Left ventricle myocardium superior (tissue), 1 donor: Measurements from ENCODE around the gene ARID1B. TPM values are rescaled to one million over a fixed set of nuclear protein-coding genes. Genes with fewer than 3 reads are reported as not detected.
A peak's percentile ranks its signal among the peaks of the same experiment; 100 is the strongest.

Experiments
- ATAC-seq: fragments of 200-7000 bp; cut with Tn5 transposase; one replicate; pipeline ENCODE4 v1.9.1; 2020; ENCODE audit warnings: mild to moderate bottlenecking, moderate library complexity
- DNase-seq: peaks from one replicate; pipeline ENCODE4 v3.0.0-alpha.2; 2020
- intact Hi-C: fragments of 100-400 bp; cut with micrococcal nuclease; formaldehyde crosslinking; loops from one replicate; pipeline ENCODE4 v1.11.0; 2022
- total RNA-seq: library from RNA; stranded (reverse); fragmentation: NEBNext Ultra II Directional; extraction: Animal tissue kit (Norgen Biotek cat#: 25700); gene quantifications from one replicate; pipeline ENCODE4 v1.2.1, GENCODE V29; 2021
- donor health status: DM: no; HTN: yes; CAD: no; lungs with severe emphysema.

Gene ARID1B
- total RNA-seq, 1 donor from 2014 or later: 46.6 TPM

DNA sequence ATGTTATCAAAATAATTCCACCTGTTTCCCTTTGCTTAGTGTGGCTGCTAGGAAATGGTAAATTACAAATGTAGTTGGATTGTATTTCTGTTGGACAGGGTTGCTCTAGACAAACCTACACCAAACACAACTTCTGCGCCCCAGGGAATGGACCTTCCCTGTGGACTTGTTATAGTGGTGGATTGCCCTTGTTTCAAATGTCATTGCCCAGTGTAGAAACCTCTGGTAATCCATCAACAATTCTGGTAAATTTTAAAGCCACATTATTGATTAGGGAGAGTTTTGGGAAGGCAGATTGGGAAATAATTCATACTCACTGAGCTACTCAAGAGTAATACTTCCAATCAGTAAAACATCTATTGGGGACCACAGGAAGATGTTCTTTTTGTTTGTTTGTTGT, 239.8 kb downstream of the ARID1B start:
- intact Hi-C loops: loop anchor here (10.0 kb wide), 2 partner anchors 172 to 232 kb away; no protein-coding TSS in a partner anchor
- ATAC-seq (no peak), DNase-seq (no peak)

DNA sequence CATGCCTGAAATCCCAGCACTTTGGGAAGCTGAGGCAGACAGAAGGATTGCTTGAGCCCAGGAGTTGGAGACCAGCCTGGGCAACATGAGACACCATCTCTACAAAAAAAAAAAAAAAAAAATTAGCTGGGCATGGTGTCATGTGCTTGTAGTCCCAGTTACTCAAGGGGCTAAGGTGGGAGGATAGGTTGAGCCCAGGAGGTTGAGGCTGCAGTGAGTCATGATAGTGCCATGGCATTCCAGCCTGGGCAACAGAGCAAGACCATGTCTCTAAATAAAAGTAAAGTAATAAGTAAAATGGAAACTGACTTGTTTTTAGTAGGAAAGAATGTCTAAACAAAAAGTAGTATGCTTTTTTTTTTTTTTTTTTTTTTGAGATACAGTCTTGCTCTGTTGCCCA, 240.7 kb downstream of the ARID1B start:
- intact Hi-C loops: loop anchor here (10.0 kb wide), 2 partner anchors 173 to 233 kb away; no protein-coding TSS in a partner anchor
- DNase-seq (no peak), ATAC-seq (no peak)

DNA sequence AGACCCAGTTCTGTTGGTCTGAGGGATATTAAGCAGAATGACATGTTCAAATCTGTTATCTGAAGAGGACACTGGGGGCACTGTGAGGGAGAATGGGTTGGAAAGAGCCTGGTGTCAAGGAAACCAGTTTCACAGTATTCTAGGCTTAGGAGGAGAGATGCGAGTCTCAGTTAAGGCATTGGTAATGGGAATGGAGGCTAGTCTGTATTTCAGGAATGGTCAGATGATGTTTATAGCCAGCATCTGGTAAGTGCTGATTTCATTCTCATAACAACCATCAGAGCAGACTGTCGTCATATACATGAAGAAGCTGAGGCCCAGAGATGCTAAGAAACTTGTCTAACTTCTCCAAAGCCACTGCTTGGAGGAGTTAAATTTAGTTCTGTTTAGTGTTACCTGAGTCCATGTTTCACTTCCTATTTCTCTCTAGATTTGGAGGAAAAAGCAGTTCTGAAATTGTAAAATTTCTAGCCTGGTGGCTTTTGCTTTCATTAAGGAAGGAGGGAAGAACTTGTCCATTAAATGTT, 242.0 kb downstream of the ARID1B start:
- ATAC-seq: no peak
- intact Hi-C loops: loop anchor here (10.0 kb wide), 2 partner anchors 174 to 234 kb away; no protein-coding TSS in a partner anchor

DNA sequence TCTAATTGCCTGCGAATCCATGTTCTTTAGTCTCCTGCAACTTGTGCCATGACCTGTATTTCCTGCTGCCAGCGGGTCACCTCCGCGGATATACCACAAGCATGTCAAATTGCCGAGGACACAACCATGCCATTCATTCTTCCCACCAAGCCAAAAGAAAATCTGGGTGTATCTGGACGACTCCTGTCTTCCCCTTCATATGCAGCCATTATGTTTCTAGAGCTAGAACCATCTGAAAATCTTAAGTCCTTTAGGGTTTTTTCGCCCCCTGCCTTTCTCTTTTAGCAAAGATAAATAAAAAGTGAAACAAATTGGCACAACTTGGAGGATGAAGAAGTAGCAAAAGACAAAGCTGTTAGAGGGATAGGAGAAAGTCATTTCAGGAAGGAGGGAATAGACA, 242.6 kb downstream of the ARID1B start:
- ATAC-seq (no peak), DNase-seq (no peak)
- intact Hi-C loops: loop anchor here (10.0 kb wide), 2 partner anchors 175 to 235 kb away; no protein-coding TSS in a partner anchor

More for the DNA sequence above, 242.0 kb downstream of the ARID1B start:
- DNase-seq: no peak

DNA sequence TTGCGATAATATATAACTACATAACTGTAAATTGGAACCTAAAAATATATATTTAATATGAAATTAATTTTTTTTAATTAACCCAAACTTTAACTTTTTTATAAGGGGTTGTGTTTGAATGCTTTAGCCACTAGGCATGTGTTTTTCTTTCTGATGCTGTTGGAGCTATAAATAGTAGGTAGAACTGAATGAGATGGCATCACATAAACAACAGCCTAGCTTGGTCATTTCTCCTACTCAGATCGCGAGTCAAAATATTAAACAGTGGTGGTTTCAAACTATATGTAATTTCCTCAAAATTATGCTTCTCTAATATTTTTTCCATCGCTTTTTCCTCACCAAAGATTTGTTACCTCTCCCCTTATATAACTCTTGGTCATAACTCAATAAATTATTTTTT, 243.2 kb downstream of the ARID1B start:
- ATAC-seq: no peak
- DNase-seq: no peak
- intact Hi-C loops: no loop called here

DNA sequence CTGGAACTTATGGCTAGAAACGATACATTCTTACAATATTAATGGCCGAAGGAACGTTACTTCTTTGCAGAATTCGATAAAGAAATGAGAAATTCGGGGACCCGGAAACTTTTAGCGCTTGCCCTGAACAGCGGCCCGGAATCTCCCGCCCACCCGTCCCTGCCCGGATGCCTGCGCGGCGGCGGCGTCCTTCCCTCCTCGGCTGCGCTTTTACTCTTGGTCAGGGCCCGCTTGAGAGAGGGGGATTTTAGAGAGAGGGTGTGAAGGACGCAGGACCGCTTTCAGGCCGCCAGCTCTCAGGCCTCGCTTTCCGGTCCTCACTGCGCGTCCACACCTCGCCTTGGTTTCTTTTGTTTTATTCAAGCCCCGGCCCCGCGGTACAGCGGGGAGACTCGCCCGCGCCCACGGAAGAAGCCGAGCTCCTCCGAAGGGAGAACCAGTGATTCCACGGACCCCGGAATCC, 243.7 kb downstream of the ARID1B start:
- DNase-seq: peak; percentile 77
- intact Hi-C loops: no loop called here
- ATAC-seq: peak; percentile 50

DNA sequence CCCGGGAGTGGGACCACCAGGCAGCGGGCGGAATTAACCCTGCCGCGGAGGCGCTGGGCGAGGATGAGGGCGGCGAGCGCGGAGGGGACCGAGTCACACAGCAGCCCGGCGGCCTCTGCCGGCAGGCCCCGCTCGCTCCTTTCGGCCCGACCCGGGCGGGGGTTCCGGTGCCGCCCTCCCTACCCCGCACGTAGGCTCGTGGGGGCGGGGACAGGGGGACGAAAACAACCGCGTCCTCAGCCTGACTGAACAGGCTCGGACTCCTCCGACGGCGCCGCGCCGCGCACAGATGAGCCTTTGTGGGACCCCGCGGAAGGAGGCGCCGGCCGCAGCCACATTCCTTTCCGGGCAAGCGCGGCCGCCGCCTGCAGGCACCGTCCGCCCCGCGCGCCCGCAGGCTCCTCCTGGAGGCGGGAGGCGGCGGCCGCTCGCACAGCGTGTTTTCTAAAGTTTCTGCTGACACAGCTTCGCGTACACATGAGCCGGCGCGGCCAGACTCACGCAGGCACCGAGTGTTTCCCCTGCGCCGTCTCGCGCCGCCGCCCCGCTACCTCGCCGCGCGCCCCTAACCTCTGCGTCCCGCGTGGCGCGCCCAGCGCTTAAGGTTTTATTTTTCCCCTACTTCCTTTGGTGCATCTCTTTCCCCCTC, 244.3 kb downstream of the ARID1B start:
- peak; percentile 96 for DNase-seq
- ATAC-seq: peak; percentile 94
- intact Hi-C loops: no loop called here

DNA sequence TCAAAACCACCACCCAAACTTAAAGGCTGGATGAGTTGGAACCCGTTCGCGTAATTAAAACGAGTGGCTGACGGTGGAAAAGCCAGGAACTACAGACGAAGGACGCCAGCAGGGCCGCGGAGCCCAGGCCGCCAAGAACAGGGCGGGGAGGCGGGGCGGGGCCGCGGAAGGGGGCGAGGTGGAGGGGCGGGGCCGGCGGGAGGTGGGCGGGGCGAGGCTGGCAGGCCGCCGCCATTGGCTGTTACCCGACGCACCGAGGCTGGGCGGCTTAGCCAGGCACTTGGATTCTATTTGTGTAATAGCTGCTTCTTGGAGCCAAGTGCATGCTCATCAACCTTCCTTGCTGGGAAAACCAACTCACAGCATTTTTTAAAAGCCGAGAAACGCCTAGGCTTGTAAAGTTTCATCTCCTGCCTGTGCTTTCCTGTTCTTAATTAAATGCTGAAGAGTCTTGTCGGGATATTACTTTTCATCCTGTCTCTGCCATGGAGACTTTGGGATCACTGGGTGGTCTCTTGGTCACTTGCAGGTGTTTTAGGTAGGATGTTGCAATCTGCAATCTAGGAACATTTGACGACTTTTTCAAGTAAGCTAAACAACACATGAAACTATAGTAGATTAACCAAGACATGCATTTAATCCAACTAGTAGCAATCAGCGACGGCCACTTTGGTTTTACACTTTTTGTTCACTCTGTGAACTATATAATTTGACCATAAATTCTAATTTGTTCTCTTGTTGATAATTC, 245.0 kb downstream of the ARID1B start:
- DNase-seq (peak; percentile 94), ATAC-seq (peak; percentile 91)
- intact Hi-C loops: no loop called here

DNA sequence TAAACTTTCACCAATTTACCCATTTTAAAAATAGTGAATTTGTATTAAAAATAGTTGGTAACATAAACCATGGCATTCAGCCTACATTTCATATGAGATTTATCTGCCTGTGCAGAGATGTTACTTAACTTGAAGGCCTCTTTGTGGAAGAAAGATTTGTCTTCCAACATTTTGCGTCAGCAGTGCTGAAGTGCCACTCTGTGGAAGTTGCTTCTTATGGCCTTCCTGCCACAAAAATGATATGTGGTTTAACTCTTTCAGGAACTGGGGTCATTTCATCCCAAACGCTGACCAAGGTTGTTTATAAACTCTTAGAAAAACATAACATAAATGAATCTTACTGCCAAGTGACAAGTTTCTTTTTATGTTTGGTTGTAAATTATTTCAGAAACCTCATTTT, 246.8 kb downstream of the ARID1B start:
- DNase-seq: no peak
- intact Hi-C loops: no loop called here
- ATAC-seq: no peak

DNA sequence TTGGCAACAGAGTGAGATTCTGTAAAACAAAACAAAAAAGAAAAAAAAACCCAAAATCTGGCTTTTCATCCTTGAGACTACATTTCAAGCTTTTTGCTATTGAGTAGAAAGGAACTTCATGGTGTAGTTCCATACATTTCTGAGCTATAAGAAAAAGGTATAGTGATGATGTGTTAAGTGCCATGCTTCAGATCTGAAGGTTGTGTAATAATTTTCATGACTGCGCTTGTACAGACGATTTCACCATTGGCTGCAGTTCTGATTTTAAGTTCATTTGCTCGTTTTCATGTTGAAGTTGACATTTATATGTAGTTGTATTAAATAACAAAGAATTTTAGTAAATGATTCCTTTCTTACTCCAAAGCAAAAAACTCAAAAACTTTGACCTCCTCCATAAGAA, 247.6 kb downstream of the ARID1B start:
- ATAC-seq: no peak
- no peak for DNase-seq
- intact Hi-C loops: no loop called here

DNA sequence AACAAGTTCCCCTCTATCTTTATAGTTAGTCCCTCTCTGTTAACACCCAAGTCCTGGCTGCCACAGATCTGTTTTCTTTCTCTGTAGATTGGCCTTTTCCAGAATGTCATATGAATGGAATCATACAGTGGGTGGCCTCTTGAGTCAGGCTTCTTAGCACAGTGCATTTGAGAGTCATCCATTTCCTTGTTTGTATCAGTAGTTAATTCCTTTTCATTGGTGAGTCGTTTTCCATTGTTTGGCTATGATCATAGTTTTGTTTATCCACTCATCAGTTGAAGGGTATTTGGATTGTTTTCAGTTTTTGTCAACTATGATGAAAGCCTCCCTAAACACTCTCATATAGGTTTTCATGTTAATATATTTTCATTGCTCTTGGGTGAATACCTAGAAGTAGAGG, 248.3 kb downstream of the ARID1B start:
- DNase-seq (no peak), ATAC-seq (no peak)
- intact Hi-C loops: no loop called here

DNA sequence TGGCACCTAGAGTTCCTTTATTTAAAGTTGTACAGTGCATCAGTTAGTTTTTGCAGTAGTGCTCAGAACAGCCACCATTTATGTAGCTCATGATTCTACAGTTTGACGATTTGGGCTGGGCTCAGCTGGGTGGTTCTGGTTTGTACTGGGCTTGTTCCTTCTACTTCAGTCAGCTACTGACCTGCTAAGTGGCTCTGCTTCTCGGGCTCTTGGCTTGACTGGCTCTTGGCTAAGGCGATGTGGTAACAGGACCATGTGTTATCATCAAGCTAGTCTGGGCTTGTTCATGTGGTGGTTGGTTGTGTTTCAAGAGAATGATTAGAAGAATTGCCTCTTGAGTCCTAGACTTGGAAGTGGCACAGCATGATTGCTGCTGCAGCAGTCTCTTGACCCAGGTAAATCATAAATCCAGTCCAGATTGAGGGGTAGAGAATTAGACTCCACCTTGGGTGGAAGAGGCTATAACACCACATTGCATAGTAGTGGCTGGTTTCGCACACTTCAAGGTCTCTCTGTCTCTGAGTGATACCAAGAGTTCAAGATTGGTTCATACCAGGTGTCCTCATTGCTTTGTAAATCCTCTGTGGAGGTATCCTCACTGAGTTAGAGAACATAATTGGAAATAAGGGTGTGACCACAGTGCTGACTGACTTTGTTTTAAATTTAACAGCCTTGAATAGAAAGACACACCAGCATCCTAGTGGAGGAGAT, 253.0 kb downstream of the ARID1B start:
- DNase-seq (no peak), ATAC-seq (peak; percentile 11)
- intact Hi-C loops: loop anchor here (10.0 kb wide), 1 partner anchor 155 kb away; no protein-coding TSS in a partner anchor

DNA sequence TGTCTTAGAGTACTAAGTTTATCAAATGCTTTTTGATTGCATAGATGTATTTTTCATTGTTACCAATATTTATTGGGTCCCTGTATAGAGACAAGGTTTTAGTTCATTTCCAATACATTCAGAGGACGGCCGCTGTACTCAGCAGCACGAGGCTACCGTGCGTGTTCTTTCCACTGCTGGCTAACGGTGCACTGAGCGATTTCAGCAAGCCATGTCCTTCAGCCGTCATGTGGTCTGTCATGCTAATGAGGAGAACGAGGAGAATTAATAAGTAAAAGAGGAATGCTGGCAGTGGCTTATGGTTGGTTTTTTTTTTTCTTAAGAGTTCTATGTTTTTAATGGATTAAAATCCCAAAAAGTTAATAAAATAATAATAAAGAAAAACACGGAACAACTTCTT, 253.6 kb downstream of the ARID1B start:
- no peak for ATAC-seq
- no peak for DNase-seq
- intact Hi-C loops: loop anchor here (10.0 kb wide), 1 partner anchor 154 kb away; no protein-coding TSS in a partner anchor

DNA sequence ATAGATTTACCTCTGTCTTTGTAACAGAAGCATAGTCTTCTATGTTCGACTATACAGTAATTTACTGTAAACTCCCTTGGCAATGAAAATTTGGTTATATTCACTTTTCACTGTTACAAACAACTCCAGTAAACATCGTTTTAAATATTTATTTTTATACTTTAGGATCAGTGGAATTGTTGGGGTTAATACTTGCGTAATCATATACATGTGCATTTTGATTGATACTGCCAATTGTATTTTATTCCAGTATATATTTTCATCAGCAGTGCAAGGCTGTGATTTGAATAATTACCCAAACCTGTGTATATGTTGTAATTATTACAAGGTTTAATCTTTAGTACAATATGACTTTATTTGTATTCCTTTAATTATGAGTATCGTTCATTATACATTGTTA, 255.7 kb downstream of the ARID1B start:
- intact Hi-C loops: loop anchor here (10.0 kb wide), 1 partner anchor 152 kb away; no protein-coding TSS in a partner anchor
- ATAC-seq (no peak), DNase-seq (no peak)

DNA sequence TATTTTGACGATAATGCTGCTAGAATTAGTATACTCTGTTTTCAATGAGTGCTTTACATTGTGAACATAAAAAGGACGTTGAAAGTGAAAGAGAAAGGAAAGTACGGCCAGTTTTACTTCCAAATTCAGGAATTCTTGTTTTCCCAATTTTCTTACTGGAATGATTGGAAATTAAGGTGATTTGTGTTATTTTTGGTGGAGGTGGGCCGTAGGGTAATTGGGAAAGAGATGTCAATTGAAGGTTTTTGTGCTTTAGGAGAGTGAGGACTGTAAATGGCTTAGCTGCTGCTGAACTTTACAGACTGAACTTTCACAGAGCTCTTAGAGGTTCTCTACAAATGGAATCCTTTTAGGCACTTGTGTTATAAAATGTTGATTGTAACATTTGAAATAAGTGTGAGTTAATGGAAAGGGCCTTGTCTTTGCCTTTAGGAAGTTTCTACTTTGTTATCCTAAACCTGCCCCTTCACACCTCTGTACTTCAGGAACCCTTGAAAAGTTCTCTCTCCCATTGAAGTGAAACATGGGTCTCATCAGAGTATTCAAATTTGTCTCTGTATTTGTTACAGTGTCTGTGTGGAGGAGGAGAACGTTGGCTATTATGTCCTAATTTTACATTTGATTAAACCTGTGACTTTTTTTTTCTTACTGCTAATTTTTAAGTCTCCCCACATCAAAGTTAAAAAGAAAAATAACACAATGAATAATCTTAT, 256.4 kb downstream of the ARID1B start:
- intact Hi-C loops: loop anchor here (10.0 kb wide), 1 partner anchor 151 kb away; no protein-coding TSS in a partner anchor
- DNase-seq (no peak), ATAC-seq (peak; percentile 22)

DNA sequence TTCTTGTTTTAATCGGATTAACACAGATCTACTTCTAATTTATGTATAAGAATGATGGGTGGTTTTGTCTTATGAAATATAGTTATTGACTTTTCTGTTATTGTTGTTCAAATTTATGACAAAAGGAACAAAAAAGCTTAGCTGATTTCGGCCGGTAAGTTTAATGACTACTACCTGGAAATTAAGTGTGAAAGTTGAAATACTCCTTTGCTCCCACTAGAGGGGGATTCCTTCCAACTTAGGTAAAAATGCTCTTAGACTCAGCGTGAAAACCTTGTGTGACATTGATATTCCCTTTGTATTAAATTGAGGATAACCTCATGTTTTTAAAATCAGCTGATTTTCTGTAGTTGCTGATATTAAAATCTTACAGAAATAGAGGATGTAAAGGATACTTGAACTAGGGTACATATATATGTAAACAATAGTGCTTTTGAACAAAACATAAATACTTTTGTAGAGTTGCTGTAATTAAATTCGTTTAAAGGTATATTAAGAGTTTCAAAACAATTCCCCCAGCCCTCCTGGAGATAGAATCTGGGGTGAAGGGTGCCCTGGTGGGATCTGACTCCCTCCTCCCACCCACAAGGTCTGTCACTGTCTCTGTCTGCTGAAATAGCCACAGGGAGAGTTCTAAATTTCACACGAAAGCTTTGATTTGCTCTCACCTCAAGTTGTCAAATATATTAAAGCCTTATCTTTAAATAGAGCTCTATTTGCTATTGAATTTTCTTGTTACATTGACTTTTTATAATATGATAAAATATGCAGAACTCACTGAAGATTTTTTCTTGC, 257.5 kb downstream of the ARID1B start:
- ATAC-seq (peak; percentile 51), DNase-seq (no peak)
- intact Hi-C loops: loop anchor here (10.0 kb wide), 1 partner anchor 150 kb away; no protein-coding TSS in a partner anchor

DNA sequence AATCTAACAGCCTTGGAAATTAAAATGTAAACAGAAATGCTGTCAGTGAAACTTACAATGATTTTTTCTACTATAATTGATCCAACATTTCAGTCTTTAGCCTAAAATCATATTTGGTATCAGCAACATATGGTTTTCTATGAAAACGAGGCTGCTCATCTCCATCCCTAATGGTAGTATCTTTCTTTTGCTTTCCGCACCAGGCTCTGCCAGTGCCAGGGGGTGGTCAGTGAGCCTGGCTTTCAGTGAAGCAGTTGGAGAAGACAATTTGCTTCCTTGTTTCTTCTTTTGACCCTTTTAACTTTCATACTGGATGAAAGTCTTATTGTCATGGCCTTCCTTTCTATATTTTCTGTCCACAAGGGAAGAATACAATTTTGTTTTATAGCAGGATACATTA, 258.4 kb downstream of the ARID1B start:
- no peak for DNase-seq
- intact Hi-C loops: loop anchor here (10.0 kb wide), 1 partner anchor 149 kb away; no protein-coding TSS in a partner anchor
- no peak for ATAC-seq

DNA sequence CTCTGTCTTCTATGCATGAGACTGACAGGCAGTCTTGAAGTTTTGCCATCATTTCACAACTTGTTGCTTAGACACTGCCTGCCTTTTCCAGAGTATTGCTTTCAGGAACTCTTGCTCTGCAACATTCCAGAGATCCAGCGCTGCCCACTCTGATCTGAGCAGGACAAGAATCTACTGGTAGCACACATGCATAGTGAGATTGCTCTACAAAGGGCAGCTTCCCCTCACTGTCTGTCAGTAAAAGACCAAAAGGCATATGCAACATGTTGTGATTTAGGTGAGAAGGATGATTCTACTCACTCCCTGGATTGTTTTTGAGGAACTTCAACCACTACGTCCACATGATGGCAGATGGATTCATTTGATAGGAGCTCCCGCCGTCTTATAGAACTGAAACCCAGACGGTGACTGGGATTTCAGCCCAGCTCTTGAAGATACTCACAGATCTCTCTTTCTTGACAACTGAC, 259.1 kb downstream of the ARID1B start:
- ATAC-seq: peak; percentile 69
- no peak for DNase-seq
- intact Hi-C loops: loop anchor here (10.0 kb wide), 1 partner anchor 149 kb away; no protein-coding TSS in a partner anchor
